ENCODE results near the gene PRUNE2.
"Not testable (repeated sequence)": the region's sequence is repeated elsewhere in the genome, so short reads cannot be mapped to it uniquely, and the experiment has no call there.

The PRUNE2 gene

DNA sequence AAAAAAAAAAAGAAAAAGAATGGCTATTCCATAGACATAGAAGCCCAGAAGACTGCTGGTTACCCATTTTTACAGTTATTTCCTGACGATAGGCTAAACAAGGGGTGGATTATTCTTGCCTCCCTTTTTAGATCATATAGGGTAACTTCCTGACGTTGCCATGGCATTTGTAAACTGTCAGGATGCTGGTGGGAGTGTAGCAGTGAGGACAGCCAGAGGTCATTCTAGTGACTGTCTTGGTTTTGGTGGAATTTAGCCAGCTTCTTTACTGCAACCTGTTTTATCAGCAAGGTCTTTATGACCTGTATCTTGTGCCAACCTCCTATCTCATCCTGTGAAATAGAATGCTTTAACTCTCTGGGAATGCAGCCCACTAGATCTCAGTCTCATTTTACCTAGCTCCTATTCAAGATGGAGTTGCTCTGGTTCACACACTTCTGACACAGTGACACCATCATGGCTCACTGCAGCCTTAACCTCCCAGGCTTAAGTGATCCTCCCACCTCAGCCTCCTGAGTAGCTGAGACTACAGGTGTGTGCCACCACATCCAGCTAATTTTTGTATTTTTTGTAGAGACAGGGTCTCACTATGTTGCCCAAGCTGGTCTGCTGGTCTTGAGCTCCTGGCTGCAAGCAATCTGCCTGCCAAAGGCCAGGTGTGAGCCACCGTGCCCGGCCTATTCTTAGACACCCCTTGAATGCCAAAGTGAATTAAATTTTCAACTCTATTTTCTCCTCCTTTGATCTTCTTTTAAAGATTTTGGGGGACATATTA is 311.8 kb downstream of the PRUNE2 start:
- DNase-seq, result not testable (repeated sequence)

DNA sequence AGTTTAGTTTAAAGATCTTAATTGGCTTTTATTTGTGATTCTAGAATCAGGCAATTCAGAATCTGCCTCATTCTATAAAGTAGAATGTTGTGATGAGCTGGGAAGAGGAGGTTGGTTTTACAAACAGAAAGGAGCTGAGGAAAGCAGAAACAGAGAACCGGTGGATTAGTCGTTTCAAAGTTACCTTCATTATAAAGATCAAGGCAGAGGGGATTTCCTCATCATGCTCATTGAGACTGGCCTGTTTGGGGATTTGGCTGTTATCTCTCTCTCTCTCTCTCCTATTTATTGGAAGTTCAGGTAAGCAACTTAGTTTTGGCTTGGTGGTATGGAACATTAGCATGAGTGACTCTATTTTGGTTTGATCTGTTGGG is 313.0 kb downstream of the PRUNE2 start:
- no peak for DNase-seq

DNA sequence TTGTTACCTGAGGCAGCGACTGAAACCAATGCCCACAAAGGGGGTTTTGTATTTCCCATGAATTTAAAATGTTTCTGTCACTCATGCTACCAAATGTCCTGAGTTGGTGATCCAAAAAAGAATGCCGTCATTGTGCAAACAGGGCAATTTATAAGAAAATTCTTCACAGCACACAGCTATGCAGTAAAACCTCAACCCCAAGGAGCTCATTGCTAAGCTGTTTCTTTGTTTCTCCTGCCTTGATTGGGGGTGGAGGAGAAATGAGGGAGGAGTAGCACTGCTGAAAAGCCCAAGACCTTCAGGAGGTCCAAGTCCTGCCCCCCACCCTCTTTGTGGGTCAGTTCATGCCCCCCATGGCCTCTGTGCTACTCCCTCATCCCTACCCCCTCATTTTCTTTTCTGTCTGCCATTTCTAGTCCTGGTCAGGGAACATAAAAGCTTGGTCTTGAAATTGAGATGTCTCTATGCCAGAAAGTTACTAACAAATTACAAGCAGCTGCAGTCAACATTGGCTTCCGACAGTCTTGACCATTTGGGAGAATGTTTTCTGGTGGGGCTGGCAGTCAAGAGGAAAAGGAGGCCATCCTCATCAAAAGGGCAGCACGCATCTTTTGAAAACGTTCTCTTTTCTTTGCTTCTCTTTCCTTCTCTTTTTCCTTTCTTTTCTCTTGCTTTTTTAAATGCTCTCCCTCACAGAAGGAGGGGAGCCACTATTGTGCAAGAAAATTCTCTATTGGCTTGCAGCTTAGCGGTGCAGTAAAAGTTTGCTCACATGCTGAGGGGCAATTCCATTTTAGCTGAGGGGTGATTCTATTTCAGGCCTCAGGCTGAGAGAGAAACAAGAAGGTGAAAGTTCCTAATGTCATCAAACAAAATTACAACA is 313.6 kb downstream of the PRUNE2 start:
- no peak for DNase-seq

DNA sequence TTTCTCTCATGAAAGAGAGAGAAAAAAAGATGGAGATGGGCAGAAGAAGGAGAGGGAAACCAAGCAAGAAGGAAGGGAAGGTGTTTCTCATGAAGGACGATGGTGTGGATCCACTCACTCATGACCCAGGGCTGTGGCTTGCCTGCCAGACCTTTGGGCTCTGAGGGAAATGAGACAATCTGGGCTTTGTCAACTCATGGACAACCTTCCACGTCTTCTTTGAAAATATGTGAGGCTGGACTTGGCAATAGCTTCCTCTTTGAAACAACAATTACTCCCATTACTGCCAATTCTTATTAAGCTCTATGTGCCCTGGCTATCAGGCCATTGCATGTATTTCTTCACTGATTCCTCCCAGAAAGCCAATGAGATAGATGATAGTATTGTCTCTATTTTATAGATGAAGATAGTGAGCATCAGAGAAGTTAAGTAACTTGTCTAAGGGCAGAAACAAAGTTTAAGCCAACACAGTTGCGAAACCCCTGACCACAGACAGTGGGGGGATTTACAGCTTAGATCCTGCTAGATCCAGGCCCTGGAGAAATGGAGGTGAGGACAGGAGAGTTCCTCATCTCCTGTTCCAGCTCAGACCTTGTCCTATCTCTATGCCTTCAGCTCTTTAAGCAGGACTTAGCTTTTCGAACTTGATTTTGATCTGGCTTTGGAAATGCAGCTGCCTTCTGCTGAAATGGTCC is 314.5 kb downstream of the PRUNE2 start:
- no peak for DNase-seq

DNA sequence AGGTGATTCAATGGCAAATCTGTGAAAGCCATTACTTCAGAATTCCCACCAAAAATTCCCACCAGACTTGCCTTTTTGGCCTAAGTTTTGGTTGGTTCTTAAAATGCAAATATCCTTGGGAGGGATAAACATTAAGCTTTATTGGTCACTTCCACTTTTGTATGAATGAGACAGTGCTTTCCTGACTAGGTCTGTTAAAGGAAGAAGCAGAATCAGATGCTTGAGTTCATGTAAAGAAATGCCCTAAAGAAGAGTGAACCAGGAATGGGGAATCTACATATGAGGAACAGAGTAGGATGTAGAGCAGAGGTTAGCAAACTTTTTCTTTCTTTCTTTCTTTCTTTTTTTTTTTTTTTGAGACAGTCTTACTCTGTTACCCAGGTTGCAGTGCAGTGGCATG is 317.6 kb downstream of the PRUNE2 start:
- DNase-seq, result no peak

DNA sequence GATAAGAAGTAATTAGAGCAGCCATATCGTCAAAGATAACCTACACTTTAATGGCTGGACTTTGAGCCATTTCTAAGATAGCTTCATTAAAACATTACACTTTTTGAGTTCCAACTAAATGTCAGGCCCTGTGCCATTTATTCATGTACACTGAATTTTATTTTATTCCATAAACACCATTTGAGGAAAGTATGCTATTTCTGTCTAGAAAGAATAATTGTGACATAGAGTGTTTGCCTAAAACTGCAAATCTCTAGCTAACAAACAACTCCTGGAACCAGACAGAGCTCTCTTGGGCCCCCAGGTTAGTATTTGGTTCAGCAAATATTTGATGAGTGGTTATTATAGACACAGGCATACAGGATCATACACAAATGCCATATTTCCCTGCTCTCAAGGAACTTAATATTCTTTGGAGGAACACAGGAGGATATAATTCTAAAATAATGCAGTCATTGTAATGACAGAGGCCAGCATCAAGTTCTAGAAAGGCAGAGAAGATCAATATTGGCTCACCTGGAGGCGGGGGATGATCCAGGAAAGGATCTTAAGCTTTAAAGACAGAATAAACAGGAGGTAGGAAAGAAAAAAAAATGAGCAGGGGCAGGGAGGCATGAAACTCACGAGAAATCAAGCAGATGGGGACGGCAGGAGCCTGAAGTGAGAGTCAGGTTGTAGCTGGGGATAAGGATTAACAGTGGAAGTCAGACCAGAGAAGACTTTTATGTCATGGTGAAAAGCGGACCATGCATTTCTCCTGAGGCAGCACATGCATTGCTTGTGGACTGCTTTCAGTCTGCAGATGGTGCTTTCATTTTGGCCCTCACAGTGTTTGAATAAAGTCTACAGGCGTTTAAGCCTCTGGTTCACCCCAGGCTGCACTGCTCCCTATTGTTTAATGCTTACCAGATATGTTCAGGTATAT is 319.3 kb downstream of the PRUNE2 start:
- DNase-seq, result no peak

DNA sequence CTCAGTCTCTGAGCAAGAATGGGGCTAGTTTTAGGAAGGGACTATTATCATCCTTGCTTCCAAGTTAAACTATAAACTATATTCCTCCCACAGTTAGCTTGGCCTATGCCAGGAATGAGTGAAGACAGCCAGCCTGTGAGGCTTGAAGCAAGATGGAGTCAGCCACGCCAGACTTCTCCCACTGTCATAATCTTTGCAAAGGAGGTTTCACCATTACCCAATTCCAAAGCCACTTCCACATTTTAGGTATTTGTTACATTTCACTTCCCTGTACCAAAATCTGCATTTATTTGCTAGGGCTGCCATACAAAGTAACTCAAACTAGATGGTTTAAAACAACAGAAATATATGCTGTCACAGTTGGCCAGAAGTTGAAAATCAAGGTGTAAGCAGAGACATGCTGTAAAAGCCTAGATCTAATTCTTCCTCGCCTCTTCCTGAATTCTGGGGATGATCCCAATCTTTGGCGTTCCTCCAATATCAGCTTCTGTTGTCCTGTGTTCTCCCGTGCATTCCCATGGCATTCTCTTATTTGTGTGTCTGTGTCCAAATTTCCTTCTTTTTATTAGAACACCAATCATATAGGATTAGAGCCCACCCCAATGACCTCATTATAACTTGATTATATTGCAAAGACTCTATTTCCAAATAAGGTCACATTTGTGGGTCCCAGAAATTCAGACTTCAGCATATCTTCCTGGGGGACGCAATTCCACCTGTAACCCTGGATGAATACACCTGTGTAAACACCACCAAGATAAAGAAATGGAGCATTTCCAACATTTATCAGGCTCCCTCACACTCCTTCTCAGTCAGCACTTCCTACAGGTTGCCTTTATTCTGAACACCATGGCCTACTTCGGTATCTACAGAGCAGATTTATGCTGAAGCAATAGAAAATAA is 320.2 kb downstream of the PRUNE2 start:
- no peak for DNase-seq

DNA sequence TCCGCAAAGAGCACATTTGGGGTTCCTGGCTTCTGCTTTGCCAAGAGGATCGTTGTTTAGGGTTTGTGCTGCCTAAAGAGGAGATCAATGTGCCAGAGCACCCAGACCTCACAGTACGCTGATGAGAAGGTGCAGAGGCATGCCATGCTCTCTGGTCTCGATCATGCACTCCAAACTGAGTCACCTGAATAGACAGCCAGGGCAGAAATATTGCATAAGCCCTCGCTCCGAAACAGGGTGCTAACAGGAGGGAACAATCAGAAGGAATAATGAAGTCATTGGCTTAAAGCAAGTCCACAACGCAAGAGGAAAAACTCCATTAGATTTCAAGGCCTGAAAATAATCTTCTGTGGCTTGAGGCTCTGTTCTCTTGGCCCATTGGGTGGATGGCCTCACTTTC is 322.7 kb downstream of the PRUNE2 start:
- DNase-seq, result no peak

DNA sequence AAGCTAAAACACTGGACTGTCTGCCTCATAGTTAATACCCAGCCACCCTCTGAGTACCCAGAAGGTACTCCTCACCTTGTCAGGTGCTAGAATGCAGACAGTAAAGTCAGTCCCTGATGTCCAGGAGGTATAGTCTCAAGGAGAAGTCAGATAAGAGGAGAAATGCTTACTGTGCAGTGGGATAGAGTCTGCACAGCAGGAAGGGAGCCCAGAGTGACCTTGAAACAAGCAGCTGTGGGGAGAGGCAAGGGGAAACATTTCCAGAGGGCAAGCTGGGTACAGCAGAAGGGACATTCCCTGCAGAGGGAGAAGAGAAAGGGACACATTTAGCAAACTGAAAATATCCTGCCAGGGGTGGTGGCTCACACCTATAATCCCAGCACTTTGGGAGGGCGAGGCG is 324.2 kb downstream of the PRUNE2 start:
- no peak for DNase-seq

DNA sequence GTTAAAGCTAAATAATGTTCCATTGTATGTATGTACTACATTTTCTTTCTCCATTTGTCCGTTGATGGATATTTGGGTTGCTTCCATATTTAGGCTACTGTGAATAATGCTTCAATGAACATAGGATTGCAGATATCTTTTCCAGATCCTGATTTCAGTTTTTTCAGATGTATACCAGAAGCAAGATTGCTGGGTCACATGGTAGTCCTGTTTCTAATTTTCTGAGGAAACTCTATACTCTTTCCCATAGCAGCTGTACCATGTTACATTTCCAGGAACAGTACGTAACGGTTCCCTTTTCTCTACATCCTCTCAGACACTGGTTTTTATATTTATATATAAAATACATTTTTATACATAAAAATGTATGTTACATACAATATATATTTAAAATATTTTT is 325.1 kb downstream of the PRUNE2 start:
- DNase-seq, result peak in 1 of 2 donors; percentile 1

DNA sequence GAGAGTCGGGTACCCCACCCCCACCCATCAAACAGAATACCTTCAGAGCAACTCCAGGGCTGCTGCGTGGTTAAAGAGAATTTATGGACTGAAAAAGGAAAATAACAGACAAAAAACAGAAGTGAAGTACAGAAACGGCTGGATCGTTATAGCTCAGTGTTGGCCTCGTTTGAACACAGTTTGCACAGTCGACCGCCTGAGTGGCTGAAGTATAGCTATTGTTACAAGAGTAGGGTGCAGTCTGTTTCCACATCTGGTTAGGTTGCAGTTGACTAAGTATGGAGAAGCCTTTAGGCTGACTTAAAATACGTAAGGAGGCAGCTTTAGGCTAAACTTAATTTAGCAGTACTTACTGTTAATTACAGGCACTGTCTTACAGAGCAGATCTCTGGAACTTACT is 325.7 kb downstream of the PRUNE2 start:
- DNase-seq, result peak in 1 of 2 donors; percentile 24

DNA sequence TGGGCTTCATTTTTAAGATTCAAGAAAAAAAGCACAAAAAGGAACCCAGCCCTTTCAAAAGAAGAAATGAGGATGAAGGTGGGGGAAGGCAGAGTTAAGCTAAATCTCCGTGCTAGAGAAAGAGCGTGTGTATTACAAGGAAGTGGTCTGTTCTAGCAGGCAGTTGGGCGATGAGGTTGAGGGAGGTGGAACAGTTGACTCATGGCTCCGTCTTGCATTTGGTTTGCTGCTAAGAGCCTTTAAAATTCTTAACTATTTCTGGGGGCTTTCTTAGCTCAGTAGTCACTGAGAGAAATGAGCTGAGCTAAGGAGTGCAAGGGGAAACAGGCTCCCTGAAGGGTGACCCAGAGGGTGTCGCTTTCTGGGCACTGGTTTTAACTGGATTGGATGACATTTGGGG is 329.6 kb downstream of the PRUNE2 start:
- DNase-seq, result peak in 1 of 2 donors; percentile 99

DNA sequence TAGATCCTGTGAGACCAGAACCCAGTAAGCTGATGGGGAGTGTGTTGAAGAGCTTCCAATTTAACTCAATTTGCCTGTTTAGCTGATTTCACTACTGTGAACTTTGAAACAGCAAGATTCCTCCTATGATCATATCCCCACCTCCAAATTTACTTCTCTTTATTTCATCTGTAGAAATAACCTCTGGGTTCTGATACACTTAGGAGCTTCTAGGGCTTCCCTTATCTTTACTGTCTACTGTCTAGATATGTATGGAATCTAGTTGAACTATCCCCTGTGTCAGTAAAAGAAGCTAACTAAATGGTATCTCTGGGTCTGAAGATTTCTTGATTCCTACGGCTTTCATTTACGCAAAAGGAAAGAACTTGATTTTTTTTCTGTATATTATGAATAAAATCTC is 330.2 kb downstream of the PRUNE2 start:
- DNase-seq, result peak in 1 of 2 donors; percentile 5

DNA sequence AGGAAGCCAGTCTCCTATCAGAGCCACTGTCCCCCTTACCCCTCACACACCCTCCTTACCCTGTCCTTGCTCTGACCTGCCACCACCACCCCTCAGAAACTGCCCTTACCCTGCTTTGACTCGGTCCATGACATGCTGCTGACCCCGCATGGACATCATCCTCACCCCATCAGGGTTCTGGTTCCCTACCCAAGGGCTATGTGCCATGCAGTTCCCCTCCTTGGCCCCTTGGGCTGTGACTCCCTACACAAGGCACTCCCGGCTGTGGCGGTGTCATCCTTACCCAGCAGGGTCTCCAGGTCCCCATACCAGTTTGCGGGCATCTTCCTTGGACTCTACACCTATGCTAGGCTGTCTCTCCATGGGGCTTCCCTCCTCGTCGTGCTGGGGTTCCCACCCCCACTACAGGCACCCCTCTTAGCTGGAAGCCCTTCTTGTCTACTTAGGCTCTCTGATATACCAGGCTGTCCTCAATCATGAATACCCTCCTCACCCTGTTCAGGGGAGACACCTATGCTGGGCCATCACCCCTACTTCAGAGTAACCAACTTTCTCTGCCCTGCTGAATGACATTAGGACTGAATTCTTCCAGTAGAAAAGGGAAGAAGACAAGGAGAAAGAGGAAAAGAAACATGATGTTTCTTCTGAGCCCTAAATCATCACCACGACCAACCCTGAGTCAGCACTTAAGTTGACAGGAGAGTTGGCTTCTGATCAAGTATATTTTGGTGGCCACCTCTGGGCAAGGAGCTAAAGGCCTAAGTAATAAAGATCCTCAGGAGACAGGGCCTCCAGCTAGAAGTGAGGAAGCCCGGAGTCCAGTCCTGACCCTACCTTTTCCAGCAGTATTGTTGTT is 331.8 kb downstream of the PRUNE2 start:
- DNase-seq, result peak in 1 of 2 donors; percentile 35

DNA sequence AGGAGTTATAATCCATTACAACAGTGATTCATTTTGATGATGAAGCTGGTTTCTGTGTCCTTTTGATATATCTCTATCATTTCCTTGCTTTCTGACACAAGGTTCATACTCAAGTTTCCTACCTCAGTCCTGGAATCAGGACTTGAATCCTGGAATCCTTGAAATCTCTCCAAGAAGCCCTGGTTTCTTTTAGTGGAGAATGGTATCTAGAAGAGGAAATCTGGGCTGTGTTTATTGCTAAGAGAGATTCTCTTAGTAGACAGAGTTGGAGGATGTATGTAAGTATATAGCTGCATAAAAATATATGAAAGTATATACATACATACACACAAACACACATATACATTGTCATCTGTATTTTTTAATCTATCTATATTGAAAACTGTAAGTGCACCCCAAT is 332.5 kb downstream of the PRUNE2 start:
- no peak for DNase-seq

DNA sequence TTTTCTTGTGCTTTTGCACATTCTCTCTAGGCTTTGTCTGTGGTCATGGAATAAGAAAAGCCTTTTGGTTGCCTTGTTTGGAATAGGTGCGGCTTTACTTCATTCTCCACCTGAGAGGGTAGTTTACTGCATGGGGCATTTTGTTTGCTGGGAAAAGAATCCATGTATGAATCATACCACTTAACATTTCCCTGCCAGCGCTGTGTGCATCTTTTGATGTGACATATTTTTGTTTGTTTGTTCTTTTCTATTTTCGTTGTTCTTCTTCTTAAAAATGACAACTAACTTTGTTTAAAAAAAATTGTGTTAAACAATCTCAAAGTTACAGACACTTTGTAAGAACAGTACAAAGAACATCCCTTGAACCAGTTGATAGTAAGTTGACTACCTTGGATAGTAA is 333.8 kb downstream of the PRUNE2 start:
- DNase-seq, result no peak

DNA sequence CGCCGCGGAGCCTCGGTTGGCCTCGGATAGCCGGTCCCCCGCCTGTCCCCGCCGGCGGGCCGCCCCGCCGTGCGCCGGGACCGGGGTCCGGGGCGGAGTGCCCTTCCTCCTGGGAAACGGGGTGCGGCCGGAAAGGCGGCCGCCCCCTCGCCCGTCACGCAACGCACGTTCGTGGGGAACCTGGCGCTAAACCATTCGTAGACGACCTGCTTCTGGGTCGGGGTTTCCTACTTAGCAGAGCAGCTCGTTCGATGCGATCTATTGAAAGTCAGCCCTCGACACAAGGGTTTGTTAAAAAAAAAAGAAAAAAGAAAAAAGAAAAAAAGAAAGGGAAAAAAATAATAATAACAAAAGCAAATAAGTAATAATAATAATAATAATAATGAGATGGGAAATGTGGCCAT is 334.2 kb downstream of the PRUNE2 start:
- DNase-seq, result no peak

DNA sequence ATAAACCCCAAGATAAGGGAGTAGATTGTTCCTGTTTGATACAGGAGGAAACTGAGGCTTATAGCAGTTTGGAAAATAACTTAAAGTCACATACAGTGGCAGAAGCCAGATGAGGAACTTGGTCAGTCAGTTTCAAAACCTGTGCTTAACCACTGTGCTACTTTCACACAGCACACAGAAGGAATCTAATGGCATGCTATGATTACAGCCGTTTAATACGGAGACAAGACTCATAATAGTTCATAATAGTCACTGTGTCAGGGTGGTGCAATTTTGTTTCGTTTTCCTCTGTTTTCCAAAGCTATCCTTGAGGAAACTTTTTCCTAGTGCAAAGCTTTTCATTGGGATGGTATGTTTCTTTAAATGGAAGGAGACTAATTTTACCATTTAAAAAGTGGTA is 334.6 kb downstream of the PRUNE2 start:
- peak in 1 of 2 donors; percentile 40 for DNase-seq

DNA sequence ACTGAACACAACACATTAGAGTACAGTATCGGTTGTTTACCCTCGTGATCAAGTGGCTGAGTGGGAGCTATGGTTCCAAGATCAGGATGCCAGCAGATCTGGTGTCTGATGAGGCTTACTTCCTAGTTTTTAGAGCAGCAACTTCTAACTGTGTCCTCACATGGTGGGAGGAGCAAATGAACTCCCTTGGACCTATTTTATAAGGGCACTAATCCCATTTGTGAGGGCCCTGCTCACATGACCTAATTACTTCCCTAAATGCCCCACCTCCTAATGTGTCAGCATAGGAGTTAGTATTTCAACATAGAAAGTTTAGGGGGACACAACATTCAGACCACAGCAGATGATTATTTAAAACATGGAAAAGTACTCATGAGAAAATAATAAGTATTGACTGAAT is 335.1 kb downstream of the PRUNE2 start:
- no peak for DNase-seq

DNA sequence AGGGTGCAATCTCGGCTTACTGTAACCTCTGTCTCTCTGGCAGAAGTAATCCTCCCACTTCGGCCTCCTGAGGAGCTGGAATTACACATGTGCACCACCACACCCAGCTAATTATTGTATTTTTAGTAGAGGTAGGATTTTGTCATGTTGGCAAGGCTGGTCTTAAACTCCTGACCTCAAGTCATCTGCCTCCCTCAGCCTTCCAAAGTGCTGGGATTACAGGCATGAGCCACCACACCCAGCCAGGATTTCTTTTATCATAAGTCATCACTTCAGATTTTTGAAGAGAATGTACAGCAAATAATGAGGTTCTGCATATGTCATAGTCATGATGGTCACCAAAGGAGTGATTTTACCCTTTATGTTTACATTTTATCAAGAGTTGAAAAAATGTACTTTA is 338.8 kb downstream of the PRUNE2 start:
- no peak for DNase-seq

Data from bone marrow (tissue), 2 donors.